ENCODE data around the gene EPHA3. TPM values are rescaled to one million over a fixed set of nuclear protein-coding genes. Genes with fewer than 3 reads are reported as not detected.

The EPHA3 gene
- total and polyA plus RNA-seq, 2 of the 4 experiments (the other 2 are of a cell fraction) = 0.10 to 0.18 TPM

DNA sequence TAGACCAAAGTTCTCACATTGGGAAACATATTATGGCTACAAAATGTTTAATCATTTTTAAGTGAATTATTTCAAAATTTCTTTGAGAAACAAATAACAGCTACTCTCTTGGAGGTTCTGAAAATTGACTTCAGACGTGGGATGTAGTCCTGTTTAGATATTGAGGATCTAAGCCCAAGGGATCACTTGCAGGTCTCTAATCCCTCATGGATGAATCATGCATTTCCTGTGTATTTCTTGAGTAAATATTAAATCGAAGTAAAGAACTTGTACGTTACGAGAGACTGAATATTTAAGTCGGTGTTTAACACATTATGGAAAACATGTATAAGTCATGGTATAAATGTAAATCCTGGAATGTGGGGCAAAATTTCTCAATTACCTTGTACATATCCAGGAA lies 119.8 kb downstream of the EPHA3 start:
- WGBS, 2 experiments (ENCODE audit: extremely low coverage in 2 of 2, insufficient read length in 1 of 2) = no CpG with 5 or more reads among the region's 5 CpGs
- ChIA-PET CTCF (no interaction called here), POLR2A (ENCODE audit: unreplicated experiment) (no interaction called here)
- H4K5ac ChIP-seq (ENCODE audit: low read depth, low read length) = no peak overlapping the region
- H2BK5ac ChIP-seq (ENCODE audit: low read depth, low read length, poor library complexity, severe bottlenecking) = peak overlapping the region; percentile 72
- no peak overlapping the region for H2BK20ac ChIP-seq (ENCODE audit: low read depth, low read length)
- peak overlapping the region; percentile 56; the same call in 1 of the 2 replicates for H3K23ac ChIP-seq (ENCODE audit: low read depth, low read length)
- H3K56ac ChIP-seq (ENCODE audit: extremely low read depth, insufficient read depth, low read length) = no peak overlapping the region
- DNase-seq (peak; percentile 67), ATAC-seq (ENCODE audit: low read depth) (peak; percentile 73)
- no peak overlapping the region for H3K4ac ChIP-seq (ENCODE audit: low read depth, low read length)
- H2AFZ ChIP-seq (replicated peaks; ENCODE audit: low read length, poor library complexity) = no peak overlapping the region
- no peak for TF ChIP-seq NFE2L2 (IDR thresholded peaks at IDR 0.05; ENCODE audit: low read depth, low read length)
- peak; percentile 20; the same call in 1 of the 2 replicates for TF ChIP-seq FOS (IDR thresholded peaks at IDR 0.05; ENCODE audit: low read depth, low read length)
- no peak for TF ChIP-seq RCOR1 (IDR thresholded peaks at IDR 0.05; ENCODE audit: insufficient replicate concordance, low read length)
- no peak for TF ChIP-seq RAD21 (IDR thresholded peaks at IDR 0.05; ENCODE audit: low read length)
- TF ChIP-seq, protein P1, sequence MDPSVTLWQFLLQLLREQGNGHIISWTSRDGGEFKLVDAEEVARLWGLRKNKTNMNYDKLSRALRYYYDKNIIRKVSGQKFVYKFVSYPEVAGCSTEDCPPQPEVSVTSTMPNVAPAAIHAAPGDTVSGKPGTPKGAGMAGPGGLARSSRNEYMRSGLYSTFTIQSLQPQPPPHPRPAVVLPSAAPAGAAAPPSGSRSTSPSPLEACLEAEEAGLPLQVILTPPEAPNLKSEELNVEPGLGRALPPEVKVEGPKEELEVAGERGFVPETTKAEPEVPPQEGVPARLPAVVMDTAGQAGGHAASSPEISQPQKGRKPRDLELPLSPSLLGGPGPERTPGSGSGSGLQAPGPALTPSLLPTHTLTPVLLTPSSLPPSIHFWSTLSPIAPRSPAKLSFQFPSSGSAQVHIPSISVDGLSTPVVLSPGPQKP (IDR thresholded peaks at IDR 0.05; ENCODE audit: borderline replicate concordance, low read depth, low read length) = no peak
- BruUV-seq (replicated peaks) = no TSS peak
- no peak overlapping the region for H2BK15ac ChIP-seq (ENCODE audit: low read depth, low read length)
- no peaks in the 10 kb centered on the region for H3K36me3 ChIP-seq (ENCODE audit: control insufficient read depth, insufficient read depth, low read length)
- no peak overlapping the region for H2AK9ac ChIP-seq (replicated peaks; ENCODE audit: low read depth, low read length, poor library complexity)
- in situ Hi-C loops (cut with MboI; ENCODE audit: low sequenced_read_pairs) = no loop called here
- no peaks in the 10 kb centered on the region for H4K20me1 ChIP-seq (ENCODE audit: insufficient read depth, low read length)
- H3K18ac ChIP-seq (ENCODE audit: low read depth, low read length) = no peak overlapping the region
- peak overlapping the region; percentile 43; the same call in 1 of the 2 replicates for H3K4me2 ChIP-seq (ENCODE audit: low read depth, low read length)
- no peaks in the 10 kb centered on the region for H3K9me1 ChIP-seq (ENCODE audit: insufficient read depth, low read length)
- no peak overlapping the region for H3K27ac ChIP-seq (ENCODE audit: insufficient read depth, low read length)
- no peak overlapping the region for H2BK120ac ChIP-seq (ENCODE audit: low read depth, low read length)
- no peak overlapping the region for H4K91ac ChIP-seq (ENCODE audit: insufficient read depth, low read depth, low read length)
- no peak overlapping the region for H4K8ac ChIP-seq (ENCODE audit: low read depth in 2 of 2, low read length in 2 of 2)
- H3K9ac ChIP-seq (ENCODE audit: low read depth, low read length) = no peak overlapping the region
- H3K4me1 ChIP-seq (ENCODE audit: control insufficient read depth, insufficient read depth, low read length) = no peaks in the 10 kb centered on the region; the same call in 1 of the 2 replicates
- intact Hi-C loops (cut with micrococcal nuclease) = no loop called here
- H2AK5ac ChIP-seq (ENCODE audit: low read depth, low read length) = no peak overlapping the region
- no peaks in the 10 kb centered on the region for H3K27me3 ChIP-seq (ENCODE audit: control insufficient read depth, insufficient read depth, low read length)
- H3K79me1 ChIP-seq (ENCODE audit: low read depth in 1 of 2, low read length in 2 of 2) = no peaks in the 10 kb centered on the region
- dilution Hi-C loops (cut with HindIII; ENCODE audit: low sequenced_read_pairs, unreplicated experiment) = no loop called here
- H3K14ac ChIP-seq (replicated peaks; ENCODE audit: low read depth, low read length) = no peak overlapping the region
- no peak overlapping the region for H3K4me3 ChIP-seq (ENCODE audit: insufficient read depth, low read depth, low read length)
- no peaks in the 10 kb centered on the region for H3K9me3 ChIP-seq (ENCODE audit: control insufficient read depth, insufficient read depth, low read length)
